ENCODE results near the gene CCDC90B. TPM values are rescaled to one million over a fixed set of nuclear protein-coding genes. Genes with fewer than 3 reads are reported as not detected.

Gene CCDC90B
- total RNA-seq, 1 experiment from 2014 or later = 32.2 TPM

GRCh38 chr11:83256602-83257340 lies 29.4 kb downstream of the CCDC90B start:
- peaks cover 25% of the 10 kb centered on the region for H3F3A ChIP-seq (ENCODE audit: insufficient read depth, low read depth)
- no peaks in the 10 kb centered on the region for H4K20me1 ChIP-seq (ENCODE audit: insufficient read depth)
- H3K4me2 ChIP-seq = peak overlapping the region; percentile 76
- ChIA-PET POLR2A (ENCODE audit: unreplicated experiment) (interaction anchor here (0.6 kb wide), 1 partner anchor 352 kb away, joined by 4 read pairs; no protein-coding TSS in a partner anchor), CTCF (interaction anchor here (0.5 kb wide), 1 partner anchor 37 kb away, joined by 3 read pairs; no protein-coding TSS in a partner anchor)
- intact Hi-C loops (cut with micrococcal nuclease; ENCODE audit: unreplicated experiment) = no loop called here
- peak in 1 of 2 experiments; percentile 88 for DNase-seq
- H3K27ac ChIP-seq = peak overlapping the region; percentile 68
- H2AFZ ChIP-seq = no peak overlapping the region
- H3K36me3 ChIP-seq (ENCODE audit: low read depth) = peaks cover 31% of the 10 kb centered on the region; the same call in 1 of the 2 replicates
- BruUV-seq (replicated peaks) = no TSS peak
- TF ChIP-seq EZH2 (IDR thresholded peaks at IDR 0.05; ENCODE audit: low read depth) (no peak), CTCF (conservative IDR thresholded peaks at IDR 0.05) (no peak)
- no peaks in the 10 kb centered on the region for H3K9me3 ChIP-seq (ENCODE audit: insufficient read depth, low read depth)
- H3K27me3 ChIP-seq (ENCODE audit: insufficient read depth, low read depth) = no peaks in the 10 kb centered on the region
- peak overlapping the region; percentile 20 for H3K4me3 ChIP-seq
- H3K9me2 ChIP-seq (ENCODE audit: insufficient read depth) = no peaks in the 10 kb centered on the region
- H3K4me1 ChIP-seq (replicated peaks; ENCODE audit: insufficient read depth) = peaks cover 42% of the 10 kb centered on the region
- H3K79me2 ChIP-seq (ENCODE audit: low read depth) = no peaks in the 10 kb centered on the region

- Histone ChIP-seq H3K27ac (peak overlapping the region; percentile 18; the same call in 1 of the 2 replicates), H2AFZ (no peak overlapping the region), H3K4me2 (no peak overlapping the region), H3K4me1 (replicated peaks; ENCODE audit: insufficient read depth) (peaks cover 42% of the 10 kb centered on the region), H3K9me3 (ENCODE audit: insufficient read depth, low read depth) (no peaks in the 10 kb centered on the region), H3K36me3 (ENCODE audit: low read depth) (peaks cover 22% of the 10 kb centered on the region; the same call in 1 of the 2 replicates), H3F3A (ENCODE audit: insufficient read depth, low read depth) (peaks cover 25% of the 10 kb centered on the region), H3K27me3 (ENCODE audit: insufficient read depth, low read depth) (no peaks in the 10 kb centered on the region), H4K20me1 (ENCODE audit: insufficient read depth) (no peaks in the 10 kb centered on the region), H3K9me2 (ENCODE audit: insufficient read depth) (no peaks in the 10 kb centered on the region), H3K4me3 (no peak overlapping the region), H3K79me2 (ENCODE audit: low read depth) (no peaks in the 10 kb centered on the region)
- DNase-seq = no peak
- no TSS peak for BruUV-seq (replicated peaks)
- ChIA-PET CTCF (no interaction called here), POLR2A (ENCODE audit: unreplicated experiment) (no interaction called here)
- intact Hi-C loops (cut with micrococcal nuclease; ENCODE audit: unreplicated experiment) = no loop called here
- TF ChIP-seq EZH2 (IDR thresholded peaks at IDR 0.05; ENCODE audit: low read depth) (no peak), CTCF (conservative IDR thresholded peaks at IDR 0.05) (no peak)
Measured at GRCh38 chr11:83255366-83255765, 30.8 kb downstream of the CCDC90B start.

GRCh38 chr11:83252941-83253340 lies 33.2 kb downstream of the CCDC90B start:
- Histone ChIP-seq H4K20me1 (ENCODE audit: insufficient read depth) (no peaks in the 10 kb centered on the region), H3K4me1 (replicated peaks; ENCODE audit: insufficient read depth) (peaks cover 30% of the 10 kb centered on the region), H3K36me3 (ENCODE audit: low read depth) (peaks cover 8% of the 10 kb centered on the region; the same call in 1 of the 2 replicates), H3F3A (ENCODE audit: insufficient read depth, low read depth) (peaks cover 18% of the 10 kb centered on the region), H3K27ac (no peak overlapping the region), H3K27me3 (ENCODE audit: insufficient read depth, low read depth) (no peaks in the 10 kb centered on the region), H3K9me2 (ENCODE audit: insufficient read depth) (no peaks in the 10 kb centered on the region), H3K79me2 (ENCODE audit: low read depth) (no peaks in the 10 kb centered on the region), H2AFZ (no peak overlapping the region), H3K4me2 (no peak overlapping the region), H3K4me3 (no peak overlapping the region), H3K9me3 (ENCODE audit: insufficient read depth, low read depth) (no peaks in the 10 kb centered on the region)
- ChIA-PET CTCF (no interaction called here), POLR2A (ENCODE audit: unreplicated experiment) (no interaction called here)
- no peak for DNase-seq
- intact Hi-C loops (cut with micrococcal nuclease; ENCODE audit: unreplicated experiment) = loop anchor here (5.0 kb wide), 1 partner anchor 536 kb away; no protein-coding TSS in a partner anchor
- TF ChIP-seq CTCF (conservative IDR thresholded peaks at IDR 0.05) = no peak
- TF ChIP-seq EZH2 (IDR thresholded peaks at IDR 0.05; ENCODE audit: low read depth) = no peak
- BruUV-seq (replicated peaks) = no TSS peak
